ENCODE measurements around the gene SLC18A3.

The SLC18A3 gene

DNA sequence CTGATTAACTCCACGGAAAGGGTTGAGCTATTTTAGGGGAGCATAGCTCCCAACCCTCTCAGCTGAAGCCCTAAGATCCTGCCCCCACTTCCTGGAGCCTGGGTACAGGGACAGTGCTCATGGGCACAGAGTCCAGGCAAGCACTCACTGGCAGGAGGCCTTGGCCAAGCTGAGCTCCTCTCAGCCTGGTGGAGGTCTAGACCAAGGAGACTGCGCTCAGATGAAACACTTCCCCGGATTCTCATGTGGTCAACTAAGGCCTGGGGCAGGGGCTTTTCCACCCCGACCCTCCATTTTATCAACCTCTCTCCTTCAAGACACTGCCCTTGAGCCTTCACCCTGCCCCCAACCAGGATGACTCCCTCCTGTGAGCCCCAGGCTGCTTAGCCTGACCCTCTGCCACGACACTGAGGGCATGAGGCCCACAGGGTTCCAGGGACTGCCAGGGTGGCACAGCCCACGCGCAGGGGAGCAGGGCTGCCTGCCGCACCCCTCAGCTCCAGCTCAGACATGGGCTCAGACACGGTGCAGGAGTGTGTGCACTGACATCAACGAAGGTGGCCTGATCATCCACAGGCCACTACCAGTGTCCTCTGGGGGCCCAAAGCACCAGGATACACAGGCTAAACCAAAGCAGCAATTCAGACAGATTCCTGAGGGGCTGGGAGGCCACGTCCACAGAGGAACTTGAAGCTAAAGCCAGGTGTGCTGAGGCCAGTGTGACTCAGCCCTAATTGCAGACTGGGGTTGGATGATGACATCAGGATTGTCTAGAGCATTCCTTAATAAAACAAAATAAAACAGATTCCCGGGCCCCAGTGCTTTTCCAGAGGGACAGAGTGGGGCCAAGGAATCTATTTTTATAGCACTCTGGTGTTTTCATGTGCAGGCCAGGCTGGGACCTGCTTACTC is 22.6 kb downstream of the SLC18A3 start:
- DNase-seq (ENCODE audit: low read depth) = no peak
- TF ChIP-seq CTCF (IDR thresholded peaks at IDR 0.05; ENCODE audit: low read length, missing control alignments) = no peak
- no peak overlapping the region for H3K4me3 ChIP-seq (replicated peaks; ENCODE audit: low read depth, low read length)

GRCh38 chr10:49633327-49634068 is 23.4 kb downstream of the SLC18A3 start:
- no peak for DNase-seq (ENCODE audit: low read depth)
- no peak for TF ChIP-seq CTCF (IDR thresholded peaks at IDR 0.05; ENCODE audit: low read length, missing control alignments)
- no peak overlapping the region for H3K4me3 ChIP-seq (replicated peaks; ENCODE audit: low read depth, low read length)

DNA sequence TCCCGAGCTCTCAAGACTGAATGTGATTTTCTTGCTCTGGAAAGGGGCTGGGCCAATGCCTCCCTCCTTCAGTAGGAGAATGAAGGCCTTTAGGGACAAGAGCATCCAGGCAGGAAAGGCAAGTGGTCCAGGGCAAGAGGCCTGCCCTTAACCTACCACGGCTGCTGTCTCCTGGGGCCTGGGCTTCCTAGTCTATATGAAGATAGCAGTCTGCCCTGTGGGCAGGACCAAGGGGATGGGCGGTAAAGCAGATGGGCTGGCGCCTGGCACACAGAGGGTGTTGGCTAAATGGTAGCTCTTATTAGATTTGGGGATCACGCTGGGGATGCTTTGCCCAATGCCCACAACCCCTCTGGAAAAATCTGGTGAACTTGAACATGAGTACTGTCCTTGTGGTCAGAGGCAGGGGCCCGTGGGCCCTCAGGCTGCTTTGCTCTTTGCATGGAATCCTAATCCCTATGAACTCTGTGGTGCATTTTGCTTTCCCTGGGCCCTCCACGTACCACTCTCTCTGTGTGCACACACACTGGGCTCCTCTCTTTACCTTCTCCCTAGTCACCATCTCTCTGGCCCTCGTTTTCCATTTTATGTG is 24.1 kb downstream of the SLC18A3 start:
- no peak for TF ChIP-seq CTCF (IDR thresholded peaks at IDR 0.05; ENCODE audit: low read length, missing control alignments)
- DNase-seq (ENCODE audit: low read depth) = no peak

DNA sequence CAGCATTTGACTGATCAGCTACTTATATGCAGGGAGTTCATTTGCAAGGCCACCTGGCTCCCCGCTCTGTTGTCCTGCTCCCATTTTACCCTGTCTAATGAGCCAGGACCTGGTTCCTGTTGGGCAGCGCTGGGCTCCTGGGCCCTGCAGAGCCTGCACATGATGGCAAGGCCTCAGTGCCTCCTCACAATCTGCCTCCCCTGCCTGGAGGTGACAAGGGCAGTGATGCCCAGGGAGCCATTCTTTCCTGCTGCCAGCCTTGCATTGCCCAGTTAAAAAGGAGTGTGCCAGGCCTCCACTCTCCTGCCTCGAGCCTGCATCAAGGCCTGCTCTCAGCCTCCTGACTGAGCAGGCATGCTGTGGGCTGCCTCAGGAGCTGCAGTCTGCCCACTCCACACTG is 32.2 kb downstream of the SLC18A3 start:
- no peak overlapping the region for H3K4me3 ChIP-seq (replicated peaks; ENCODE audit: low read depth, low read length)
- no peak for DNase-seq (ENCODE audit: low read depth)
- TF ChIP-seq CTCF (IDR thresholded peaks at IDR 0.05; ENCODE audit: low read length, missing control alignments) = no peak

More for the DNA sequence above, 24.1 kb downstream of the SLC18A3 start:
- no peak overlapping the region for H3K4me3 ChIP-seq (replicated peaks; ENCODE audit: low read depth, low read length)

GRCh38 chr10:49643241-49644034 is 33.3 kb downstream of the SLC18A3 start:
- no peak for DNase-seq (ENCODE audit: low read depth)
- TF ChIP-seq CTCF (IDR thresholded peaks at IDR 0.05; ENCODE audit: low read length, missing control alignments) = no peak
- H3K4me3 ChIP-seq (replicated peaks; ENCODE audit: low read depth, low read length) = no peak overlapping the region

GRCh38 chr10:49644035-49644646 is 34.0 kb downstream of the SLC18A3 start:
- no peak overlapping the region for H3K4me3 ChIP-seq (replicated peaks; ENCODE audit: low read depth, low read length)
- DNase-seq (ENCODE audit: low read depth) = no peak
- TF ChIP-seq CTCF (IDR thresholded peaks at IDR 0.05; ENCODE audit: low read length, missing control alignments) = no peak
